ENCODE data around the gene PRRG2.

Gene PRRG2

DNA sequence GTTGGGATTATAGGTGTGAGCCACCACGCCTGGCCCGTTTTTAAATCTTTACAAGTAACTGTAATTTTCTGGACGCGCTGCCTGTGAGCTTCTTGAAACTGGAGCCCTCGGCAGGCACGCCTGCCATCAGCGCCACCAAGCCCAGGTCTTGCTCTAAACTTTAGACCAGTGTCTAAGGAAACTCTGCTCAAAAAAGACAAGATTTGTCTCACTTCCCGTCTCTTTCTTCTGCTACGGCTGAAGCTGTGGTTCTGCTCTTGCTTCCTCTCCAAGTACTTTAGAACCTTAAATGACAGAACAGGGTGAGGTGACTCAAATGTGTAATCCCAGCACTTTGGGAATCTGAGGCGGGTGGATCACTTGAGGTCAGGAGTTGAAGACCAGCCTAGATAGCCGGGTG is 28.4 kb upstream of the PRRG2 start:
- DNase-seq (ENCODE audit: low read depth), result no peak
- TF ChIP-seq, protein P1, sequence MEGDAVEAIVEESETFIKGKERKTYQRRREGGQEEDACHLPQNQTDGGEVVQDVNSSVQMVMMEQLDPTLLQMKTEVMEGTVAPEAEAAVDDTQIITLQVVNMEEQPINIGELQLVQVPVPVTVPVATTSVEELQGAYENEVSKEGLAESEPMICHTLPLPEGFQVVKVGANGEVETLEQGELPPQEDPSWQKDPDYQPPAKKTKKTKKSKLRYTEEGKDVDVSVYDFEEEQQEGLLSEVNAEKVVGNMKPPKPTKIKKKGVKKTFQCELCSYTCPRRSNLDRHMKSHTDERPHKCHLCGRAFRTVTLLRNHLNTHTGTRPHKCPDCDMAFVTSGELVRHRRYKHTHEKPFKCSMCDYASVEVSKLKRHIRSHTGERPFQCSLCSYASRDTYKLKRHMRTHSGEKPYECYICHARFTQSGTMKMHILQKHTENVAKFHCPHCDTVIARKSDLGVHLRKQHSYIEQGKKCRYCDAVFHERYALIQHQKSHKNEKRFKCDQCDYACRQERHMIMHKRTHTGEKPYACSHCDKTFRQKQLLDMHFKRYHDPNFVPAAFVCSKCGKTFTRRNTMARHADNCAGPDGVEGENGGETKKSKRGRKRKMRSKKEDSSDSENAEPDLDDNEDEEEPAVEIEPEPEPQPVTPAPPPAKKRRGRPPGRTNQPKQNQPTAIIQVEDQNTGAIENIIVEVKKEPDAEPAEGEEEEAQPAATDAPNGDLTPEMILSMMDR (IDR thresholded peaks at IDR 0.05; ENCODE audit: low read depth, low read length, missing control alignments), result no peak

DNA sequence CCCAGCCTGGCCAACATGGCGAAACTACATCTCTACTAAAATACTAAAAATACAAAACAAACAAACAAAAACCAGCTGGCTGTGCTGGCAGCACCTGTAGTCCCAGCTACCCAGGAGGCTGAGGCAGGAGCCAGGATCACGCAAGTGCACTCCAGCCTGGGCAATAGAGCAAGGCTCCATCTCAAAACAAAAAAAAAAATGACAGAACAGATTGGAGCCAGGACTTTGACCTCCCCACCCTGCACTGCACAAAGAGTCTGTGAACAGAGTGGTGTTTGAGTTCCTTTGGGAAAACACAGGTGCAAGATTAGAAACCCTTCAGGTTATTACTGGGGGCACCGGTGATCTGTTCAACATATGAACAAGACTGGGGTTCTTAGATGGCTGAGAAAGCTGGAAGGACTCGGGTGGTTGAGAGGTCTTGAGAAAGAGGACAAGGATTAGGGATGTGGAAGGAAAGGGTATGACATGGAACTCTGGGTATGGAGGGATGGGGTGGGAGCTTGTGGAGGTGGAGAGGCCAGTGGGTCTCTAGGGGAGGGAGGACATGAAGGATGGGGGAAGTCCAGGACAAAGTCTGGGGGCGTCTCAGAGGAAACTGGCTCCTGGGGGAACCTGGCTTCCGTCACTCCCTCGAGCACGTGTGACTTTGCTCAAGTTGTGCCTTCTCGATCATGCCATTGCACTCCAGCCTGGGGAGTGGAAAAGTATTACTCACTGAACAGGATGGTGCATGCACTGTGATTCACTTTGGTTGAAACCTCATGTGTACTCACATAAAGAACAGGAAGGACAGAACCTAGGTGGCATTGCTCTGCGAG is 27.5 kb upstream of the PRRG2 start:
- DNase-seq (ENCODE audit: low read depth), result no peak
- no peak overlapping the region for H3K4me3 ChIP-seq (ENCODE audit: low read depth, low read length)
- TF ChIP-seq, protein P1 (IDR thresholded peaks at IDR 0.05; ENCODE audit: low read depth, low read length, missing control alignments), result no peak

More for the DNA sequence above, 28.4 kb upstream of the PRRG2 start:
- H3K4me3 ChIP-seq (ENCODE audit: low read depth, low read length), result no peak overlapping the region

DNA sequence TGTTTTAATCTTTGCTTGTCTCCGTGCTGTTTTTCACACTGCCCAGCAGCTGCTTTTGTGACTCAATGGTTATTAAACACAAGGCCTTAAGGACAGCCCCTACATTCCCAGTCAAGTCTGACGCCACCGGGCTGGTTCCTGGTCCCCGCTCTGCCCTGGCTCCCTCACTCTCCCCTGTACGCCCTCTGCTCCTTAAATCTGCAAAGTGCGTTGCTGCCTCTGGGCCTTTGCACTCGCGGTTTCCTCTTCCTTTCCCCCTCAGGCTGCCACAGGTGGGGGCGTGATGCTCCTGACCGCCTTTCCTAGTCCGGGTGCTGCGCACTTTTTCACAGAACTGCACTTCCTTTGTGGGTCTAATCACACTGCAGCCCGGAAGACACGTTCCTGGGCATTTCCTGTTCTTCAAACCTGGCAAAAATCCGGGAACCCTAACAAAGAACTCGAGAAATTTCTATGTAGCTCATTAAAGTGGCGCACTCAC is 26.4 kb upstream of the PRRG2 start:
- no peak for DNase-seq (ENCODE audit: low read depth)
- TF ChIP-seq, protein P1 (IDR thresholded peaks at IDR 0.05; ENCODE audit: low read depth, low read length, missing control alignments), result no peak
- no peak overlapping the region for H3K4me3 ChIP-seq (ENCODE audit: low read depth, low read length)

DNA sequence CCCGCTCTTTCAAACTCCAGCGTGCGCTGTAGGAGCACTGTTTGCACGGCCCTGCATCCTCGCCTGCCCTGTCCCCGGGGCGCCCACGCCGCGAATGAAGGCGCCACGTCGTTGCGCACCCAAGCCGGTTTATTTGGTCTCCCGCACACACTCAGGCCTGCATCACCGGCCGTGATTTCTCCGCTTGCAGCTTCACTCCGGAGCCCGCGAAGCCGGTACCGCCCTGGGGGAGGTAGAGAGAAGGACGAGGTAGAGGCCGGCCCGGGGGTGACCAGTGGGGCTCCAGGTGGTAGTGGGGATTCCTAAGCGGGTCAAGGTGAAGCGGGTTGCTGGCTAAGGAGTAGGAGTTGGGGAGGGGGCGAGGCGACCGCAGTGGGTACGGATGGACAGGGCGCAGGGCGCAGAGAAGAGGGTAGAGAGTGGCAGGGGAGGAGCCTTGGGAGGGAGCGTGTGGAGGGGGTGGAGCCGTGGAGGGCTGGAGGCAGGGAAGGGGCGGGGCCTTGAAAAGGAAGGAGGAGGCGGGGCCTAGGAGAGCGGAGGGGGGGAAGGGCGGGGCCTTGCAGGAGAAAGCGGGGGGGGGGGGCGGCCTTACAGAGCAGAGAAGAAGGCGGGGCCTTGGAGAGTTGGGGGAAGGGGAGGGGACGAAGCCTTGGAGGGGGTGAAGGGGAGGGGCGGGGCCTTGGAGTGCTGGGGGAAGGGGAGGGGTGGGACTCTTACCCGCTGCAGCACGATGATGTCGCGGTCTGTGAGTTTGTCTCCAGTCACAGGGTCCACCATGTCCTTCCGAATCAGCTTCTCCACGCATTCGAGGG is 25.3 kb upstream of the PRRG2 start:
- TF ChIP-seq, protein P1 (IDR thresholded peaks at IDR 0.05; ENCODE audit: low read depth, low read length, missing control alignments), result no peak
- DNase-seq (ENCODE audit: low read depth), result no peak

DNA sequence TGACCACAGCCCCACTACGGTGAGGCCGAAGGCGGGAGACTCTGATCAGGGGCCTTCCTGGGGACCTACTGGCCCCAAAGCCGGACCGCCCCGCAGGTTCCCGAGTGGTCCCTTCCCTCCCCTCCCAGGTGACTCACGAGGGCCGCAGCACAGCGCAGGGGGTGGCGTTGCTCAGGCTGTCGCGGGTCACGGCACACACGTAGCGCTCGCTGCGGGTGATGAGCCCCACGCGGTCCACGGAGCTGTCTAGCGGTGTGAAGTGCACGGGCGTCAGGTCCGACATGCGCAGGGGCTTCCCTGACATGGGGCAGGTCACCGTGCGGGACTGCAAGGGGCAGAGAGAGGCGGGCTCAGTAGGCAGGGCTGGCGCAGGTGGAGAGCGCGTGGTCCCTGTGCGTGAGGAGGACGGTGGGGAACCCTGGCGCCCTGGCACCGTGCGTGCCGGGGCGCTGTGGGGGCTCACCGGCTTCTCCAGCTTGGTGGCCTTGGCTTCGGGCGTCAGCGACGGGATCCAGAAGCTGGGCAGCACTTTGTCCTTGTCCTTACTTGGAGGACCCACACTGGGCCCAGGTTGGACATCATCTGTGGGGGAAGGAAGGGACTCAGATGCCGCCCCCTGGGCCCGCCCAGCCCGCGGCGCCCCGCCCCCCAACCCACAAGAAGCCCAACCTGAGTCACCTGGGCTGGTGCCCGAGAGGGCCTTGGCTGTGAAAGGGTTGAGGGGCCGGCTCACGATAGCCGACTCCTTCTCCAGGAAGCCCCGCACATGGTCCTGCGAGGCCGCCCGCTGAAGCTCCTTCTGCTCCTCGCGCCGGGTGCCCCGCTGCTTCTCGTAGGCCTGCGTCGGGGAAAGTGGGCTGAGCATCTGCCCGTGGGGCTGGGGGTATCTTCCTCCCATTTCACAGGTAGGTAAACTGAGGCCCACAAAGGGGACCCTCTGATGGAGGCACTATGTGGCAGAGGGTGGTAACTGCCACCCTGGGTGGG is 24.4 kb upstream of the PRRG2 start:
- no peak overlapping the region for H3K4me3 ChIP-seq (ENCODE audit: low read depth, low read length)
- no peak for DNase-seq (ENCODE audit: low read depth)
- TF ChIP-seq, protein P1 (IDR thresholded peaks at IDR 0.05; ENCODE audit: low read depth, low read length, missing control alignments), result no peak

More for the DNA sequence above, 25.3 kb upstream of the PRRG2 start:
- H3K4me3 ChIP-seq (ENCODE audit: low read depth, low read length), result no peak overlapping the region

DNA sequence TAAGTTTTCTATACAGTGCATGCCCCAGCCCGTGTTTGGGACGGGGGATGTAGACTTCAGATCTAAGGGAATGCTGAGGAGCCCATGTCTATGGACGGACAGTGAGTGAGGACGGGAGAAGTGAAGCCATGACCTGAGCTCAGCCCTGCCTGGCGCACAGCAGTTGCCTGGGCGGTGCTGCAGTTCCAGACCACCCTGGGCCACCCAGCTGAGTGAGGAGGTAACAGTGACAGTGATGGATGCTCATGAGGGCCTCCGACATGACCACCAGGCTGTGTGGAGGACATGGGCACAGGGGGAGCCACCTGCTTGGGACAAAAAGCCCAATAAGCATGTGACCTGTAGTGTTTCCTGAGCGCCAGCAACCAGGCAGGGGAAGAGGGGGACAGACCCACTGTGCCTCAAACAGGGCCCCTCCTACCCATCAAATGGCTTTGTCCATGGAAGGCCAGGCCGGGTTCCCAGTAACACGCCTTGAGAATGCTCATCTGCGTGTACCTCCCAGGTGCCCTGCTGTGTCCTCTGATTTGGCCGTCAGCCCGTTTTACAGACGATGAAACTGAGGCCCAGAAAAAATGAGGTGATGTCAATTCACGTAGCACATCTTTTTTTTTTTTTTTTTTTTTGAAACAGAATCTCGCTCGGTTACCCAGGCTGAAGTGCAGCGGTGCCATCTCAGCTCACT is 23.3 kb upstream of the PRRG2 start:
- no peak overlapping the region for H3K4me3 ChIP-seq (ENCODE audit: low read depth, low read length)
- no peak for DNase-seq (ENCODE audit: low read depth)

More for the DNA sequence above, 23.3 kb upstream of the PRRG2 start:
- TF ChIP-seq, protein P1 (IDR thresholded peaks at IDR 0.05; ENCODE audit: low read depth, low read length, missing control alignments), result no peak
